ENCODE measurements around the gene ITSN1. TPM values are rescaled to one million over a fixed set of nuclear protein-coding genes. Genes with fewer than 3 reads are reported as not detected.

Gene ITSN1
- total RNA-seq, 1 experiment from 2014 or later, result 30.6 TPM

- intact Hi-C loops (cut with micrococcal nuclease; ENCODE audit: unreplicated experiment), result no loop called here
- BruUV-seq (replicated peaks), result no TSS peak
- Mint-ChIP-seq H3K9me3 (ENCODE audit: low read depth, unreplicated experiment) (no peaks in the 10 kb centered on the region), H3K4me3 (ENCODE audit: low read depth, unreplicated experiment) (no peak overlapping the region), H3K36me3 (ENCODE audit: insufficient read depth, unreplicated experiment) (peaks cover 6% of the 10 kb centered on the region), H3K4me1 (ENCODE audit: low read depth, unreplicated experiment) (no peaks in the 10 kb centered on the region), H3K27me3 (ENCODE audit: unreplicated experiment) (no peaks in the 10 kb centered on the region), H3K27ac (ENCODE audit: unreplicated experiment) (no peak overlapping the region)
- no peak for TF ChIP-seq CTCF (IDR thresholded peaks at IDR 0.05; ENCODE audit: unreplicated experiment)
- CTCF ChIA-PET, result no interaction called here
- DNase-seq, result no peak
Measured at GRCh38 chr21:33840771-33841170, 198.5 kb downstream of the ITSN1 start.

DNA sequence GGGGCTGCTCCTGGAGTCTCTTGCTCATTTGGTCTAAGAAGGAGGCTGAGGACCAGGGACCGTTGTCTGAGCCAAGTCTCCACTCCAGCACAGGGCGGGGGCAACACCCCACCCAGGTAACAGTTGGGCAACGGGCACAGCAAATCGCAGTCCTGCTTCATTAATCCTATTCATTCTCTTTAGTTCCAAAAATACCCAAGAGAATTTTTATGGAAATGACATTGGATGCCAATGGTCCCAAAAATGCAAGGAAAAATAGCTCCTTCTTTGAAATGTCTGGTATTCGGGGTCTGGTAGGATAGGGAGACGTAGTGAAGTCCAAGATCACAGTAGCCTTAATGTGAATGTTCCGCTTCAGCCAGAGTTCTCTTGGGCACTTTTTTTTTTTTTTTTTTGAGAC, 199.3 kb downstream of the ITSN1 start:
- H3K36me3 Mint-ChIP-seq (ENCODE audit: insufficient read depth, unreplicated experiment), result peaks cover 5% of the 10 kb centered on the region
- H3K27me3 Mint-ChIP-seq (ENCODE audit: unreplicated experiment), result no peaks in the 10 kb centered on the region
- no peaks in the 10 kb centered on the region for H3K4me1 Mint-ChIP-seq (ENCODE audit: low read depth, unreplicated experiment)
- no peak for TF ChIP-seq CTCF (IDR thresholded peaks at IDR 0.05; ENCODE audit: unreplicated experiment)
- peaks cover 3% of the 10 kb centered on the region for H3K9me3 Mint-ChIP-seq (ENCODE audit: low read depth, unreplicated experiment)
- H3K27ac Mint-ChIP-seq (ENCODE audit: unreplicated experiment), result no peak overlapping the region
- no TSS peak for BruUV-seq (replicated peaks)
- DNase-seq, result no peak
- no peak overlapping the region for H3K4me3 Mint-ChIP-seq (ENCODE audit: low read depth, unreplicated experiment)
- CTCF ChIA-PET, result interaction anchor here (0.7 kb wide), 1 partner anchor 739 kb away, joined by 5 read pairs; no protein-coding TSS in a partner anchor
- intact Hi-C loops (cut with micrococcal nuclease; ENCODE audit: unreplicated experiment), result no loop called here

- CTCF ChIA-PET, result interaction anchor here (0.5 kb wide), 1 partner anchor 229 kb away, joined by 3 read pairs; no protein-coding TSS in a partner anchor
- Mint-ChIP-seq H3K4me3 (ENCODE audit: low read depth, unreplicated experiment) (no peak overlapping the region), H3K27ac (ENCODE audit: unreplicated experiment) (no peak overlapping the region), H3K4me1 (ENCODE audit: low read depth, unreplicated experiment) (peaks cover 3% of the 10 kb centered on the region), H3K9me3 (ENCODE audit: low read depth, unreplicated experiment) (peaks cover 3% of the 10 kb centered on the region), H3K36me3 (ENCODE audit: insufficient read depth, unreplicated experiment) (no peaks in the 10 kb centered on the region), H3K27me3 (ENCODE audit: unreplicated experiment) (no peaks in the 10 kb centered on the region)
- BruUV-seq (replicated peaks), result no TSS peak
- intact Hi-C loops (cut with micrococcal nuclease; ENCODE audit: unreplicated experiment), result no loop called here
- no peak for DNase-seq
- TF ChIP-seq CTCF (IDR thresholded peaks at IDR 0.05; ENCODE audit: unreplicated experiment), result no peak
Measured at GRCh38 chr21:33843216-33843615, 200.9 kb downstream of the ITSN1 start.

- no peak for TF ChIP-seq CTCF (IDR thresholded peaks at IDR 0.05; ENCODE audit: unreplicated experiment)
- Mint-ChIP-seq H3K27ac (ENCODE audit: unreplicated experiment) (no peak overlapping the region), H3K9me3 (ENCODE audit: low read depth, unreplicated experiment) (peaks cover 3% of the 10 kb centered on the region), H3K27me3 (ENCODE audit: unreplicated experiment) (no peaks in the 10 kb centered on the region), H3K4me1 (ENCODE audit: low read depth, unreplicated experiment) (peaks cover 7% of the 10 kb centered on the region), H3K4me3 (ENCODE audit: low read depth, unreplicated experiment) (no peak overlapping the region), H3K36me3 (ENCODE audit: insufficient read depth, unreplicated experiment) (no peaks in the 10 kb centered on the region)
- CTCF ChIA-PET, result no interaction called here
- DNase-seq, result no peak
- intact Hi-C loops (cut with micrococcal nuclease; ENCODE audit: unreplicated experiment), result no loop called here
- BruUV-seq (replicated peaks), result no TSS peak
Measured at GRCh38 chr21:33844104-33844889, 202.0 kb downstream of the ITSN1 start.
